ENCODE results near the gene CNTRL. TPM values are rescaled to one million over a fixed set of nuclear protein-coding genes. Genes with fewer than 3 reads are reported as not detected.
"Not testable (repeated sequence)": the region's sequence is repeated elsewhere in the genome, so short reads cannot be mapped to it uniquely, and the experiment has no call there.

Gene CNTRL
- total RNA-seq, 1 experiment from 2014 or later, result 8.6 TPM

GRCh38 chr9:121069396-121069795 lies 5.4 kb upstream of the CNTRL start:
- DNase-seq (ENCODE audit: low spot score), result no peak

- DNase-seq (ENCODE audit: low spot score), result no peak
These were observed 3.4 kb upstream of the CNTRL start for GRCh38 chr9:121071370-121071755.

GRCh38 chr9:121071756-121072421 lies 2.9 kb upstream of the CNTRL start:
- DNase-seq (ENCODE audit: low spot score), result no peak

- no peak for DNase-seq (ENCODE audit: low spot score)
These were observed 1.7 kb upstream of the CNTRL start for GRCh38 chr9:121073038-121073437.

- peak; percentile 34 for DNase-seq (ENCODE audit: low spot score)
These were observed 689 bp downstream of the CNTRL start for GRCh38 chr9:121075251-121076036.

GRCh38 chr9:121082075-121082474 lies 7.3 kb downstream of the CNTRL start:
- DNase-seq (ENCODE audit: low spot score), result no peak

GRCh38 chr9:121085661-121086060 lies 10.9 kb downstream of the CNTRL start:
- DNase-seq (ENCODE audit: low spot score), result no peak

- DNase-seq (ENCODE audit: low spot score), result no peak
These were observed 13.8 kb downstream of the CNTRL start for GRCh38 chr9:121088576-121088975.

GRCh38 chr9:121090743-121091142 lies 16.0 kb downstream of the CNTRL start:
- not testable (repeated sequence) for DNase-seq (ENCODE audit: low spot score)

- no peak for DNase-seq (ENCODE audit: low spot score)
These were observed 20.3 kb downstream of the CNTRL start for GRCh38 chr9:121095057-121095456.

- DNase-seq (ENCODE audit: low spot score), result no peak
These were observed 23.9 kb downstream of the CNTRL start for GRCh38 chr9:121098567-121099198.

- DNase-seq (ENCODE audit: low spot score), result not testable (repeated sequence)
These were observed 29.3 kb downstream of the CNTRL start for GRCh38 chr9:121104054-121104453.

- DNase-seq (ENCODE audit: low spot score), result no peak
These were observed 30.8 kb downstream of the CNTRL start for GRCh38 chr9:121105531-121105930.

GRCh38 chr9:121107029-121107428 lies 32.3 kb downstream of the CNTRL start:
- DNase-seq (ENCODE audit: low spot score), result no peak

GRCh38 chr9:121107881-121108280 lies 33.1 kb downstream of the CNTRL start:
- no peak for DNase-seq (ENCODE audit: low spot score)

GRCh38 chr9:121115466-121115865 lies 40.7 kb downstream of the CNTRL start:
- DNase-seq (ENCODE audit: low spot score), result no peak

- no peak for DNase-seq (ENCODE audit: low spot score)
These were observed 43.5 kb downstream of the CNTRL start for GRCh38 chr9:121118266-121118665.

- no peak for DNase-seq (ENCODE audit: low spot score)
These were observed 45.6 kb downstream of the CNTRL start for GRCh38 chr9:121120386-121120785.

- peak; percentile 96 for DNase-seq (ENCODE audit: low spot score)
These were observed 46.9 kb downstream of the CNTRL start for GRCh38 chr9:121121582-121122087.

GRCh38 chr9:121122246-121123032 lies 47.7 kb downstream of the CNTRL start:
- no peak for DNase-seq (ENCODE audit: low spot score)

- no peak for DNase-seq (ENCODE audit: low spot score)
These were observed 49.2 kb downstream of the CNTRL start for GRCh38 chr9:121123816-121124535.

All from H4 (cell line).